Measurements from ENCODE around the gene NAT8.
"Not testable (repeated sequence)": the region's sequence is repeated elsewhere in the genome, so short reads cannot be mapped to it uniquely, and the experiment has no call there.

- TF ChIP-seq CTCF (IDR thresholded peaks at IDR 0.05; ENCODE audit: low read length); EZH2 (optimal IDR thresholded peaks at IDR 0.05; ENCODE audit: low read depth, low read length): not testable (repeated sequence)
Observed at GRCh38 chr2:73603099-73603588, 39.1 kb downstream of the NAT8 start.

Measured in MM.1S (cell line).